HG03064 (cell line): ENCODE measurements around the gene MS4A8.
A peak's percentile ranks its signal among the peaks of the same experiment; 100 is the strongest.

Experiments
- ATAC-seq: cut with Tn5 transposase; IDR thresholded peaks from one replicate; pipeline ENCODE4 v1.9.1; 2021; ENCODE audit warnings: low read depth; ENCODE audit not compliant: unreplicated experiment

MS4A8 gene

GRCh38 chr11:60762851-60763691, 63.7 kb downstream of the MS4A8 start:
- peak; percentile 63 for ATAC-seq

DNA sequence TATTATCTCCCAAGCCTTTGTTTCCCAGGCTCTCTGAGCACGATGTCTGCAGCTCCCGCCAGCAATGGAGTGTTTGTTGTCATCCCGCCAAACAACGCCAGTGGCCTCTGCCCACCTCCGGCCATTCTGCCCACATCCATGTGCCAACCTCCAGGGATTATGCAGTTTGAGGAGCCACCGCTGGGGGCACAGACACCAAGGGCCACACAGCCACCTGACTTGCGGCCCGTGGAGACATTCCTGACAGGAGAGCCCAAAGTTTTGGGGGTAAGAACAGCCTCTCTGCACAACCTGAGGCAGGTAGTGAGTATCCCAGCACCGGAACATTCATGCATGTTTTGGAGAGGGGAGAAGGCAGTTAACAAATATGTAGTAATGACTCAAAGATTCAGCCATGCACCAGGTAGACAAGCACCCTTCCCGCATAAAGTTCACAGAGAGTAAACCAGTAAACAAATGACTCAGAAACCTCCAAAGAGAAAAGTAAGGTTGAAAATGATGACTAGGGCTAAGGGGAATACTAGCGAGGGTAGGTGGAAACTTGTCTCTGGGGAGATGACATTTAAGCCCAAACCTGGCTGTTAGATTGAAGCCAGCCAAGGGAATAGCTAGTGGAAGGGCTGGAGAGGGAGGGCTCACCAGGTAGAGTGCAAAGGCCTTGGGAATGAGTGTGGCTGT, 64.4 kb downstream of the MS4A8 start:
- no peak for ATAC-seq

- ATAC-seq = peak; percentile 36
Measured at GRCh38 chr11:60764879-60765278, 65.5 kb downstream of the MS4A8 start.

DNA sequence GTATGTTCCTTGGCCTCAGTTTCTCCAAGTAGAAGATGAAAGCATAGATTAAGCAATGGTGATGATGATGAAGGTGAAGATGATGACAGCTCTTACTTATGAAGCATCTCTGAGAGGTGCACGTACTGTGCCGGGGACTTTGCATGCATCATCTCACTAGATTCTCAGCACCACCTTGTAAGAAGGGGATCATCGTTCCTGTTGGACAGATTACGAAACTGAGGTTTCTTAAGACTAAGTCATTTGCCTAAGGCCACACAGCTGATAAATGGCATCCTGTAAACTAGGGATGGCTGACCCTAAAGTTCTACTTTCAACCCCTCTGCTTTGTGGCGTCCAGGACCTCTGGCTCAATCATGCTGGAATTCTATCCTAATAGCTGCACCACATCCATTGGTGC, 65.9 kb downstream of the MS4A8 start:
- ATAC-seq = no peak
